Right forelimb (tissue), 1 donor: ENCODE results near the gene PFKL.

Experiments
- DNase-seq: peaks from one replicate; pipeline ENCODE4 v3.0.0-alpha.2; 2018

Gene PFKL

DNA sequence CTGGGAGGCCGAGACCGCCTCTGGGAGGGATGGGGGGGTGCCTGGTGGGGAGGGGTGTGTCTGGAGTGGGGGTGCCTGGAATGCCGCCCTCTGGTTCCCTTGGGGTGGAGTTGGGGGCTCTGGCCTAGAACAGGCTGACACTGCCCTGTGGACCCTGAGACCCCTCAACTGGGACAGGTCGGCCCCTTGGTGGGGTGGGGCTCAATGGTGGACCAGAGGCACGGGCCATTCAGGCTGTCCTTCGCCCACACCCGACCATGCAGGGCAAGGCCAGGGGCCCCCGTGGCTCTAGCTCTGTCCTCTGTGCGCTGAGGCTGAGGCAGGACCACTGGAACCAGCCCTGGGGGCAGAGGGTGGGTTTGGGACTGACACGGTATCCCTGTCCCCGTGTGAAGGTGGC lies 14.7 kb downstream of the PFKL start:
- no peak for DNase-seq

GRCh38 chr21:44315691-44316203 lies 15.9 kb downstream of the PFKL start:
- DNase-seq = no peak

- DNase-seq = no peak
These were observed 16.5 kb downstream of the PFKL start for GRCh38 chr21:44316277-44316900.

GRCh38 chr21:44317241-44317782 lies 17.5 kb downstream of the PFKL start:
- no peak for DNase-seq

- no peak for DNase-seq
These were observed 18.0 kb downstream of the PFKL start for GRCh38 chr21:44317871-44318270.

- DNase-seq = no peak
These were observed 18.8 kb downstream of the PFKL start for GRCh38 chr21:44318489-44319285.

DNA sequence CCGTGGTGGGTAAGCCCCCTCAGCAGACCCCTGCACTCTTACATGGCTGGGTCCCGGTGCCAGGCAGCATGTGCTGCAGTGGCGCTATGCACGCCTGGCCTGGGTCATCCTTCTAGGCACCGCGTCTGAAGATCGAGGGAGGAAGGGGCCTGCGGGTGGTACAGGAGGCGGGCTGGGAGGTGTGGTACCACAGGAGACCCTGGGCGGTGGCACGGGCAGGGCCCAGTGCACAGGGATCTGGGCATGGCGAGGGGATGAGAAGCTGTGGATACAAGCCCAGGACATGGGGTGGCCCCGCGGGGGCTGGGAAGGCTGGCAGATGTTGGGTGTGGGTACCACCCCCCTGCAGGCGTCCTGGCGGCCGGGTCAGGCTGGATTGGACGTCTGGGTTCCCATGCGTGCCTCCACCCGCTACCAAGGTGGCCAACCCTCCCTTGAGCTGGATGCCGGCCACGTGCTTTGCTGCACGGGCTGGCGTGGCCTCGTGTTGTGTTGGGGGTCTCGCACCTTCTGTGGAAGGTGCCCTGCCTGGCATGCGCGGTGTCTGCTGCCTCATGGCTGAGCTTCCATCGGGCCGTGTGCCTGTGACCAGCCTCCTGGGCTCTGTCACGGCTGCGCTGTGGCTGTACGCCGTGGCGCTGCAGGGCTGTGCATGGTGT lies 19.7 kb downstream of the PFKL start:
- DNase-seq = no peak

DNA sequence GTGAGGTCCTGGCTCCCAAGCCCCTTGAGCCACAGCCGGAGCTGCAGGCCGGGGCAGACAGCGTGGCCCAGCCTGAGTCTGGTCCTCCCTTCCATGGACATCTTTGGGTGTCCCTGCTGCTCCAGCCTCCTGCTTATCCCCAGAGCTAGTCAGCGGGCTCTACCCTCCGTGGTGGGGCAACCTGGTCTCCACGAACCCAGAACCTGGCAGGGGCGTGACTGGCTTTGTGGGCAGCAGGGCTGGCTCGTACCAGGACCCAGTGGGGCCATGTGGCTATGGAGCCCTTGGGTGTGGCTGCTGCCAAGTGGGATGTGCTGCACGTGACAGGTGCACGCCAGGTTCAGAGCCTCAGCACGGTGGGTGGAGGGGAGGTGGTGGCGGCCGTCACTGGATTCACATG lies 21.0 kb downstream of the PFKL start:
- DNase-seq = no peak

GRCh38 chr21:44321846-44322450 lies 22.1 kb downstream of the PFKL start:
- DNase-seq = no peak

- DNase-seq = no peak
These were observed 22.9 kb downstream of the PFKL start for GRCh38 chr21:44322621-44323325.

- DNase-seq = no peak
These were observed 23.7 kb downstream of the PFKL start for GRCh38 chr21:44323591-44323990.

GRCh38 chr21:44324106-44324853 lies 24.4 kb downstream of the PFKL start:
- no peak for DNase-seq

DNA sequence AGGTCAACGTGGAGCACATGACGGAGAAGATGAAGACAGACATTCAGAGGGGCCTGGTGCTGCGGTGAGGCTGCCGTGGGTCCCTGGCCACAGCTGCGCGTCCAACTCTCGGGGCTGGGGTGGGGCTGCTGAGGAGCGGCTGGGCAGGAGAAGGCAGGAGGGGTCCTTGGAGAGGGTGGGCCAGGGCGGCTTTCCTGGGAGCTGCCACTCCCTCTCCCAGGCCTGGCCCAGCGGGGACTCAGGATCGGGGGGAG lies 24.9 kb downstream of the PFKL start:
- DNase-seq = no peak

GRCh38 chr21:44325386-44326271 lies 25.8 kb downstream of the PFKL start:
- no peak for DNase-seq

- no peak for DNase-seq
These were observed 26.4 kb downstream of the PFKL start for GRCh38 chr21:44326272-44326647.

- no peak for DNase-seq
These were observed 27.1 kb downstream of the PFKL start for GRCh38 chr21:44326716-44327602.

- DNase-seq = no peak
These were observed 27.7 kb downstream of the PFKL start for GRCh38 chr21:44327603-44327974.

DNA sequence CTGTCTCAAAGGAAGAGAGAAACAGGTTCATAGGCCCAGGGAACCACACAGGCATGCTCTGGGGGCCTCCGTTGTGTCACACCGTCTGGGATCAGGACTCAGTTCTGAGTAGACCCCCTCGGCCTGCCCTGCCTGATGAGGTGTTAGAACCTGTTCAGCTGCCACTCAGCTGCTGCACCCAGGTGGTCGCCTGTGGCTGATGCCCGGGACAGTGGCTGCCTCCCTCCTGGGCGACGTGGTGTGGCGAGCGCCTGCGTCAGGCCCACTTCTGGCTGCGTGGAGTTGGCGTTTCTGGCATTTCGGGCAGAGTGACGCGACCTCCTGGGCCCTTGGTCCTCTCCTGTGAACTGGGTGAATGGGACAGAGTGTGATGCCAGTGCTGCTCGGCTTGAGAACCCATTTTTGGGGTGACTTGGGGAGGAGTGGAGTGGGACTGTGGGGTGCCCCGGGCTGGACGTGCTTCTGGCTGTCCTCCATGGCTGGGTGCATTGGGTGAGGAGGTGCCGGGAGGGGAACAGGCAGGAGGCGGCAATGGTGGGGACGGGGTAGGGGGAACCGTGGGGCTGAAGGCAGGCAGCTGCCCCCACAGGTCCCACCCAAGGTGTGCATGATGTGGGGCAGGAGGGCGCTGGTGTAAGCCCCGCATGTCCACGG lies 28.5 kb downstream of the PFKL start:
- no peak for DNase-seq

DNA sequence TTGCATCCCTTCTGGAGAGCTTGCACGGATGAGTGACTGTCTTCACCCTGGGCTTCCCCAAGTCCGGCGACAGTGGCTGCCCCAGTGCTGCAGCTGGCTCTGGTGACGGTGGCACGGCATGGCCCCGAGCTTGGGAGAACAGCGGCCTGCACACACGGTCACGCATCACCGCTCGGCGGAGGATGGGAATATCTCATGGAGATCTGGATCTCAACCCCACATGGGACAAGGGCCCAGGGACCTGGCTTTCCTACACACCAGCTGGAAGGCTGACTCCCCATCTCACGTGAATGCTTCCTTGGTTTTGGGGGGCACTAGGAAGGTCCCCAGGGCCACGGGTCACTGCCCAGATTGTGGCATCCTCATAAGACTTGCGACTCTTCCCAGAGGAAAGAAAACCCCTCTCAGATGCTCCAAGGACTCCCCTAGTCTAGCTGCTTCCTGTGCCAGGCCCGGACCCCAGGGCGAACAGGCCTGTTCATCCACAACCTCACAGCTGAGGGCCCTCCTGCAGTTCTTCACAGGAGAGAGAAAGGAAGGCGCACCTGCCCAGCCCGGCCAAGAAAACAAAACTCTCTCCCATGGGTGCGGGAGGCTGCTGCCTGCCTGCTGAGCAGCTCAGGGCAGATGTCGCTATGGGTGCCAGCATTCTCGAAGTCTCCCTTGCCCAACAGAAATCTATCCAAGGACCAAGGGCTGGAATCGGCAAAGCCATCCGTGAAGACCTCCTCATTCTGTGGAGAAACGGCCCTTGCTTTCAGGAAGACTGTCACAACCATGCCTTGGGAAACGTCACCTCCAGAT lies 29.4 kb downstream of the PFKL start:
- no peak for DNase-seq
